Nephron progenitor cell (in vitro differentiated cells): ENCODE data around the gene NDUFS1.
"Not testable (repeated sequence)": the region's sequence is repeated elsewhere in the genome, so short reads cannot be mapped to it uniquely, and the experiment has no call there.

Source experiments
- DNase-seq: peaks from one replicate; pipeline ENCODE4 v3.0.0; 2021
- H3K27ac Mint-ChIP-seq: 2 replicates; pipeline ENCODE4 v1.8.0; 2021; ENCODE audit warnings: mild to moderate bottlenecking, moderate library complexity, mixed read lengths
- H3K27me3 Mint-ChIP-seq: 2 replicates; pipeline ENCODE4 v1.8.0; 2021; ENCODE audit warnings: mild to moderate bottlenecking, low read depth, mixed read lengths; ENCODE audit not compliant: poor library complexity
- H3K36me3 Mint-ChIP-seq: 2 replicates; pipeline ENCODE4 v1.8.0; 2021; ENCODE audit warnings: low read depth, mixed read lengths
- H3K4me1 Mint-ChIP-seq: 2 replicates; pipeline ENCODE4 v1.8.0; 2021; ENCODE audit warnings: mixed read lengths
- H3K4me3 Mint-ChIP-seq: 2 replicates; pipeline ENCODE4 v1.8.0; 2021; ENCODE audit warnings: mild to moderate bottlenecking, moderate library complexity, mixed read lengths
- H3K9me3 Mint-ChIP-seq: 2 replicates; pipeline ENCODE4 v1.8.0; 2021; ENCODE audit warnings: mild to moderate bottlenecking, moderate library complexity, mixed read lengths
- TF ChIP-seq, protein P1 (sequence below): fragments of 200-600 bp; sonication (generic); IDR thresholded peaks from 2 replicates; pipeline ENCODE4 v1.5.0; 2021; ENCODE audit warnings: antibody characterized with exemption

Gene NDUFS1

DNA sequence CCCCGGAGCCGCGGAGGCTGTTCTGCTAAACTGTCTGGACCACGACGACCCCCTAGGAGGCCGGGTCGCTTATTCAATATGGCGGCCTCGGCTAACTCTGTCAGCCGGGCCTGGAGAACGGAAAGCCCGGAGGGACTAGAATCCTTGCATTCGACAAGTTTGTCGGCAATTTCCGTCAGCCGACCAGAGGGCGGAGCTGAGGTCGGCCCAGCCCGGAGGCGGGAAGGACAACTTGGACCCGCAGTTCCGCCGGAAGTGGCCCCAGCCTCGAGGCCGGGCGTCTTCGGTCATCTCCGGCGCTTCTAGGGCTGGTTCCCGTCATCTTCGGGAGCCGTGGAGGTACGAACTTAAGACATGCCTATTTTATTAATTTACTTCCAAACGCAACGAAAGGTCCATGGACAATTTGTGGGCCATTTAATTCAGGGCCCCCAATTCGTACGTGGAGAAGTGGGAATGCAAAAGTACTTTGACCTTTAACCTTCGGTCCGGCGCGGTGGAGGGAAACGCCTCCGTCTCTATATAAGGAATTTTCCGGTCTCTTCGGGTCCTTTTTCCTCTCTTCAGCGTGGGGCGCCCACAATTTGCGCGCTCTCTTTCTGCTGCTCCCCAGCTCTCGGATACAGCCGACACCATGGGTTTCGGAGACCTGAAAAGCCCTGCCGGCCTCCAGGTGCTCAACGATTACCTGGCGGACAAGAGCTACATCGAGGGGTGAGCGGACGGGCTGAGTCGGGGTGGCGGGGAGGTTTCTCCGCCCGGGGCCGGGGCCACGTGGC lies at the start of gene NDUFS1, which contains the start of gene EEF1B2:
Gene NDUFS1 (minus strand): TSS at position 99 of the 779 bp plus-strand sequence. CDS start 5,766 bp downstream, outside the sequence.
Gene EEF1B2 (plus strand): TSS at position 550 of the 779 bp plus-strand sequence. CDS start 85 bp downstream, at position 635.
- TF ChIP-seq, protein P1, sequence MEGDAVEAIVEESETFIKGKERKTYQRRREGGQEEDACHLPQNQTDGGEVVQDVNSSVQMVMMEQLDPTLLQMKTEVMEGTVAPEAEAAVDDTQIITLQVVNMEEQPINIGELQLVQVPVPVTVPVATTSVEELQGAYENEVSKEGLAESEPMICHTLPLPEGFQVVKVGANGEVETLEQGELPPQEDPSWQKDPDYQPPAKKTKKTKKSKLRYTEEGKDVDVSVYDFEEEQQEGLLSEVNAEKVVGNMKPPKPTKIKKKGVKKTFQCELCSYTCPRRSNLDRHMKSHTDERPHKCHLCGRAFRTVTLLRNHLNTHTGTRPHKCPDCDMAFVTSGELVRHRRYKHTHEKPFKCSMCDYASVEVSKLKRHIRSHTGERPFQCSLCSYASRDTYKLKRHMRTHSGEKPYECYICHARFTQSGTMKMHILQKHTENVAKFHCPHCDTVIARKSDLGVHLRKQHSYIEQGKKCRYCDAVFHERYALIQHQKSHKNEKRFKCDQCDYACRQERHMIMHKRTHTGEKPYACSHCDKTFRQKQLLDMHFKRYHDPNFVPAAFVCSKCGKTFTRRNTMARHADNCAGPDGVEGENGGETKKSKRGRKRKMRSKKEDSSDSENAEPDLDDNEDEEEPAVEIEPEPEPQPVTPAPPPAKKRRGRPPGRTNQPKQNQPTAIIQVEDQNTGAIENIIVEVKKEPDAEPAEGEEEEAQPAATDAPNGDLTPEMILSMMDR, result no peak
- H3K9me3 Mint-ChIP-seq, result no peaks in the 10 kb centered on the region

GRCh38 chr2:206208900-206209299 lies 49.7 kb upstream of the NDUFS1 start:
- Mint-ChIP-seq H3K4me3 (no peak overlapping the region), H3K4me1 (peaks cover 20% of the 10 kb centered on the region), H3K27me3 (no peaks in the 10 kb centered on the region), H3K9me3 (peaks cover 4% of the 10 kb centered on the region), H3K27ac (no peak overlapping the region), H3K36me3 (peaks cover 4% of the 10 kb centered on the region)
- DNase-seq, result no peak
- TF ChIP-seq, protein P1, result no peak

More for the DNA sequence above, at the start of gene NDUFS1, which contains the start of gene EEF1B2:
- peaks cover 3% of the 10 kb centered on the region for H3K27me3 Mint-ChIP-seq
- H3K27ac Mint-ChIP-seq, result peak within 1 kb of the TSS; percentile 99
- peak within 1 kb of the TSS; percentile 97 for H3K4me3 Mint-ChIP-seq
- DNase-seq, result peak; percentile 96
- H3K4me1 Mint-ChIP-seq, result peaks cover 50% of the 10 kb centered on the region
- H3K36me3 Mint-ChIP-seq, result peaks cover 47% of the 10 kb centered on the region

DNA sequence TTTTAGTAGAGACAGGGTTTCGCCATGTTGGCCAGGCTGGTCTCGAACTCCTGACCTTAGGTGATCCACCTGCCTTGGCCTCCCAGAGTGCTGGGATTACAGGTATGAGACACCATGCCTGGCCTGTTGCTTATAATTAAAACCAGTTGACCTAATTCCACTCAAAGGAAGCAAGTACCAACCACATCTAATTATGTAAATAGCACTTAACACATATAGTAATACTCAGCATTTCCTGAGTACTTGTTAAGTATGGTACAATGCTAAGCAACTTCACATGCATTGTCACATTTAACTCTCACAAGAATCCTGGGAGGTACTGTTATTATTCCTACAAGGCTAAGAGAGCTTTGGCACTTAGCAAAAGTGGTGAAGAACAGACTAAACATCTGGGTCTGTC lies 48.1 kb upstream of the NDUFS1 start:
- DNase-seq, H3K9me3 Mint-ChIP-seq, H3K4me3 Mint-ChIP-seq, H3K27me3 Mint-ChIP-seq, H3K4me1 Mint-ChIP-seq, H3K27ac Mint-ChIP-seq, H3K36me3 Mint-ChIP-seq: not testable (repeated sequence)

DNA sequence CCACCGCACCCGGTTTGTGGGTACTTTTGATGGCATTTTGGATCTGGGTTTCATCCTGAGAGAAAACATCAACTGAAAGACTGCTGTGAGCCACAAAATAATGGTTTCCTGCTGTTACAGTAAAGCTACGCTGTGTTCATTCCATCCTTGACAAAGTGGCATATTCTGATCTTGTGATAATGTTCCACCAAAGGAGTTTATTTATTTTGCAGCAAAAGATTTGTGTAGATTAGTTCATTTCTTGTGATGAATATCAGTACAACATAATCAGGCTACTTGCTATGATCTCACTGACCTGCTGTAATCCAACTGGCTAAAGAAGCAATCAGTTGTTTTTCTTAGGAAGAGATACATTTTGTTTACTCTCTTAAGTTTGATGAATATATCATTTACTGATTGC lies 45.5 kb upstream of the NDUFS1 start:
- Mint-ChIP-seq H3K27ac (no peak overlapping the region), H3K36me3 (no peaks in the 10 kb centered on the region), H3K4me3 (no peak overlapping the region), H3K4me1 (no peaks in the 10 kb centered on the region), H3K27me3 (no peaks in the 10 kb centered on the region), H3K9me3 (no peaks in the 10 kb centered on the region)
- TF ChIP-seq, protein P1, result no peak
- no peak for DNase-seq

DNA sequence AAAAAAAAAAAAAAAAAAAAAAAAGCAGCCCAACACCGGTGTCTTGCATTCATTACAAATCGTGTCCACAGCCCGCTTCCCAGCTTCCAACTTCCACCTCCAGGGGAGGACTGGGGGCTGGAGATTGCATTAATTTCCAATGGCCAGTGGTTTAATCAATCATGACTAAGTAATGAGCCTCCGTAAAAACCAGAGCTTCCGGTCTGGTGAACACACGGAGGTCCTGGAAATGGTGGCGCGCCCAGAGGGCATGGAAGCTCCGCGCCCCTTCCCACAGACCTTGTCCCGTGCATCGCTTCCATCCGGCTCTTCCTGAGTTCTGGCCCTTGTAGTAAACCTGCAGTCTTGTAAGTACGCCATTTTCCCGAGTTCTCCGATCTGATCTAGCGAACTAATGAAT lies 44.1 kb upstream of the NDUFS1 start:
- Mint-ChIP-seq H3K27ac (no peak overlapping the region), H3K9me3 (no peaks in the 10 kb centered on the region), H3K27me3 (peaks cover 4% of the 10 kb centered on the region), H3K36me3 (no peaks in the 10 kb centered on the region), H3K4me1 (no peaks in the 10 kb centered on the region), H3K4me3 (no peak overlapping the region)
- DNase-seq, result no peak
- TF ChIP-seq, protein P1, result no peak

DNA sequence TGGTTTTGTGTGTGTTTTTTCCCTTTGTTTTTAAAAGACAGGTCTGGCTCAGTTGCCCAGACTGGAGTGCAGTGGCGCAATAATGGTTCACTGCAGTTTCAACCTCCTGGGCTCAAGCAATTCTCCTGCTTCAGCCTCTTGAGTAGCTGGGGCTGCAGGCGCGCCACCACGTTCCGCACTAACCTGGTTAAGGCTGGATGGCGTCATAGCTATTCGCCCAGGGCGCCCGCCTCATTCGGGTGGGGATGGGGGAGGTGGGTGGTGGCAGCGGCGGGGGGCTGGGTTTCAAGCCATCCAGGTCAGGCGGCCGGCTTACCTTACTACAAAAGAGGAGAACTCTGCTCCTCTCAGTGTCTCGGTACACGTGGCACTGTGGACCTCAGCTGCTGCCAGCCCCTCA lies 43.2 kb upstream of the NDUFS1 start:
- no peaks in the 10 kb centered on the region for H3K4me1 Mint-ChIP-seq
- H3K36me3 Mint-ChIP-seq, result no peaks in the 10 kb centered on the region
- H3K4me3 Mint-ChIP-seq, result no peak overlapping the region
- peaks cover 4% of the 10 kb centered on the region for H3K27me3 Mint-ChIP-seq
- no peaks in the 10 kb centered on the region for H3K9me3 Mint-ChIP-seq
- H3K27ac Mint-ChIP-seq, result no peak overlapping the region
- no peak for DNase-seq
- TF ChIP-seq, protein P1, result no peak
